ENCODE results near the gene DLAT. TPM values are rescaled to one million over a fixed set of nuclear protein-coding genes. Genes with fewer than 3 reads are reported as not detected.

DLAT gene
- total and polyA plus RNA-seq, 11 donors, result 48.7 to 179 (median 157) TPM

GRCh38 chr11:111983187-111983986 lies 41.8 kb upstream of the DLAT start:
- H3K4me3 ChIP-seq, result peak overlapping the region in 1 of 12 donors; percentile 18
- H3K27ac ChIP-seq, result peak overlapping the region in 11 of 12 donors; percentile 12 to 92 (median 55)
- H3K36me3 ChIP-seq, result peaks cover 0 to 74% (median 10%) of the 10 kb centered on the region in 9 donors
- ATAC-seq (peak; percentile 35 to 62 (median 54)), DNase-seq (no peak)
- intact Hi-C loops (cut with DNase I), result loop anchor here in 7 of 10 donors (2.0 to 5.0 kb wide), 3 partner anchors 51 to 106 kb away; partner anchors contain the start of genes CFAP68 (in 6 of the 7) and FDXACB1 (in 6 of the 7)
- H3K9me3 ChIP-seq, result no peaks in the 10 kb centered on the region
- peaks cover 0 to 7% (median 0%) of the 10 kb centered on the region in 9 donors for H3K27me3 ChIP-seq
- TF ChIP-seq CTCF (IDR thresholded peaks at IDR 0.05), result no peak
- whole genome bisulfite sequencing, 4 donors, result 41 to 50% (median 47%) methylated on average over 7 of the region's 7 CpGs
- H3K4me1 ChIP-seq, result peaks cover 0 to 47% (median 24%) of the 10 kb centered on the region in 12 donors

DNA sequence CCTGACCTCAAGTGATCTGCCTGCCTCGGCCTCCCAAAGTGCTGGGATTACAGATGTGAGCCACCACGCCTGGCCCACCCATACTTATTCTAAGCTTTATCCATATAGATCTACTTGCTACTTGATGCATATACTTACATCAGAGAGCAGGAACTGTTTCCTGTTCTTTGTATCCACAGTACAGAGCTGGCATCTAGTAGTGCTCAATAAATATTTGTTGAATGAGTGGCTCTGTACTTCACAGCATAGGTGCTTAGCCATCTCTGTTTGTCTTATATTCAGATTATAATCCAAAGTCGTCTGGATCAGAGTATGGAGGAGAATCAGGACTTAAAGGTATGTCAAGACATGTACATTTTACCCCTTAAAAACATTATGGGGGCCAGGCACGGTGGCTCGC lies 38.6 kb upstream of the DLAT start:
- no peaks in the 10 kb centered on the region for H3K27me3 ChIP-seq
- 87 to 92% (median 90%) methylated on average over 5 of the region's 5 CpGs for WGBS, 4 donors
- no peak for DNase-seq
- intact Hi-C loops (cut with DNase I), result no loop called here
- no peaks in the 10 kb centered on the region for H3K9me3 ChIP-seq
- H3K27ac ChIP-seq, result peak overlapping the region in 1 of 12 donors; percentile 32
- peaks cover 0 to 40% (median 12%) of the 10 kb centered on the region in 12 donors for H3K4me1 ChIP-seq
- TF ChIP-seq CTCF (IDR thresholded peaks at IDR 0.05), result no peak
- no peak for TF ChIP-seq POLR2A (IDR thresholded peaks at IDR 0.05)
- H3K4me3 ChIP-seq, result no peak overlapping the region
- peaks cover 0 to 85% (median 14%) of the 10 kb centered on the region in 9 donors for H3K36me3 ChIP-seq
- ATAC-seq, result no peak

GRCh38 chr11:111990381-111990780 lies 34.8 kb upstream of the DLAT start:
- peaks cover 0 to 87% (median 33%) of the 10 kb centered on the region in 9 donors for H3K36me3 ChIP-seq
- DNase-seq, result no peak
- peak overlapping the region in 4 of 12 donors; percentile 28 to 83 (median 76) for H3K27ac ChIP-seq
- no peaks in the 10 kb centered on the region for H3K27me3 ChIP-seq
- peaks cover 0 to 43% (median 6%) of the 10 kb centered on the region in 12 donors for H3K4me1 ChIP-seq
- no peak overlapping the region for H3K4me3 ChIP-seq
- no peaks in the 10 kb centered on the region for H3K9me3 ChIP-seq
- TF ChIP-seq POLR2A (IDR thresholded peaks at IDR 0.05) (no peak), CTCF (IDR thresholded peaks at IDR 0.05) (no peak)
- 90 to 96% (median 93%) methylated on average over 6 of the region's 6 CpGs for WGBS, 4 donors
- intact Hi-C loops (cut with DNase I), result loop anchor here in 1 of 10 donors (10.0 kb wide), 1 partner anchor 116 kb away; the partner anchor contains the start of genes ALG9, CFAP68 and FDXACB1
- no peak for ATAC-seq

DNA sequence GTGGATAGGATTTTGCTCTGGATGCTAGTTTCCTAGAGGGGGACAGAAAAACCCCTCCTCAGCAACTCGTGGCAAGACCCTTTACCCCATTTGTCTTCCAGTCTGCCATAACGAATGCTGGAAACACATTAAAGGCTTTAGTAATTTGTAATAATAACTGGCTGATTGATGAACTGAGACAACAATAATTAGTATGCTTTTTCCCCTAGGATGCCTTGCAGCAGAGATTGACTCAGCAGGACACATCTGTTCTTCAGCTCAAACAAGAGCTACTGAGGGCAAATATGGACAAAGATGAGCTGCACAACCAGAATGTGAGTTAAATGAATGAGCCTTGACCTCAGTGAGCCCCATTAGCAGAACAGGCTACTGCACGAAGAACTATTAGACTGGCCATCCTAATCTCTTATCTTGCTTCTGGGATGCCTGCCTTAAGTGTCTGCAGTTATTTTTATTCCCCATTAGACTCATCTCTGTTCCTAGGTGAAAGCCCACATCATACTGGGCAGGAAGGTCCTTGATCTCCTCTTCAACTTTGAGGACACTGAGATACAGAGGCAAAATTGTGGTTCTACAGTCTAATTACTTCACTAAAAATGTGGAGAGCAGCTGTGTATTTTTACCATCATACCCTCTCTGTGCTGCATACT lies 32.9 kb upstream of the DLAT start:
- no peaks in the 10 kb centered on the region for H3K27me3 ChIP-seq
- no peak overlapping the region for H3K4me3 ChIP-seq
- WGBS, 4 donors, result 42 to 61% (median 46%) methylated on average over 3 of the region's 3 CpGs
- H3K4me1 ChIP-seq, result peaks cover 0 to 51% (median 8%) of the 10 kb centered on the region in 12 donors
- TF ChIP-seq POLR2A (IDR thresholded peaks at IDR 0.05), result no peak
- no peak for TF ChIP-seq CTCF (IDR thresholded peaks at IDR 0.05)
- no peaks in the 10 kb centered on the region for H3K9me3 ChIP-seq
- intact Hi-C loops (cut with DNase I), result loop anchor here in 1 of 10 donors (10.0 kb wide), 1 partner anchor 118 kb away; the partner anchor contains the start of genes ALG9, CFAP68 and FDXACB1
- H3K36me3 ChIP-seq, result peaks cover 0 to 87% (median 37%) of the 10 kb centered on the region in 9 donors
- ATAC-seq, result peak; percentile 43 to 75 (median 62)
- no peak for DNase-seq
- H3K27ac ChIP-seq, result peak overlapping the region in 11 of 12 donors; percentile 16 to 77 (median 62)

All from heart left ventricle (tissue), 16 donors.